HG03571 (cell line): ENCODE results near the gene DDAH1.
"Not testable (repeated sequence)": the region's sequence is repeated elsewhere in the genome, so short reads cannot be mapped to it uniquely, and the experiment has no call there.

Experiments used
- ATAC-seq: cut with Tn5 transposase; IDR thresholded peaks from one replicate; pipeline ENCODE4 v1.9.1; 2021; ENCODE audit not compliant: unreplicated experiment

Gene DDAH1

DNA sequence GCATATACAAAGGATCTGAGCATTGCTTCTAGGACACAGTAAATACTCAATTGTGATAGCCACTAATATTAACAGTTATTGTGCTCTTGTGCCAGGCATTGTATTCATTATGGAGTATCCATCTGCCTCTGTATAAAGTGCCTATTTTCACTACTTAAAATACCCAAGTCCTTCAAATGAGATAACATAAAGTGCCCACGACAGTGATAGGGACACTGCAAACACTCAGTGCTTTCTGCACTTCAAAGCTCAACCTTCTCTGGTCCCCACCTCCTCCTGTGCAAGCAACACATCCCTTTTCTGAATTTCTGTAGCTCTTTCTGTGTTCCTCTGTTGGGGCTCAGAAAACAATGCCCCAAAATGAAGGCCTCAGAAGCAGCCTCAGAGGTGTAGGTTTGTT, 6.6 kb upstream of the DDAH1 start:
- no peak for ATAC-seq

DNA sequence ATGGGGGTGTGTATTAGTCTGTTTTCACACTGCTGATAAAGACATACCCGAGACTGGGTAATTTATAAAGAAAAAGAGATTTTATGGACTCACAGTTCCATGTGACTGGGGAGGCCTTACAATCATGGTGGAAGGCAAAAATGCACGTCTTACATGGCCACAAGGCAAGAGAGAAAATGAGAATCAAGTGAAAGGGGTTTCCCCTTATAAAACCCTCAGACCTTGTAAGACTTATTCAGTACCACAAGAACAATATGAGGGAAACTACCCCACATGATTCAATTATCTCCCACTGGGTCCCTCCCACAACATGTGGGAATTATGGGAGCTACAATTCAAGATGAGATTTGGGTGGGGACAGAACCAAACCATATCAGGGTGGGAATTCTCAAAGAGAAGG, 5.2 kb upstream of the DDAH1 start:
- ATAC-seq: not testable (repeated sequence)

DNA sequence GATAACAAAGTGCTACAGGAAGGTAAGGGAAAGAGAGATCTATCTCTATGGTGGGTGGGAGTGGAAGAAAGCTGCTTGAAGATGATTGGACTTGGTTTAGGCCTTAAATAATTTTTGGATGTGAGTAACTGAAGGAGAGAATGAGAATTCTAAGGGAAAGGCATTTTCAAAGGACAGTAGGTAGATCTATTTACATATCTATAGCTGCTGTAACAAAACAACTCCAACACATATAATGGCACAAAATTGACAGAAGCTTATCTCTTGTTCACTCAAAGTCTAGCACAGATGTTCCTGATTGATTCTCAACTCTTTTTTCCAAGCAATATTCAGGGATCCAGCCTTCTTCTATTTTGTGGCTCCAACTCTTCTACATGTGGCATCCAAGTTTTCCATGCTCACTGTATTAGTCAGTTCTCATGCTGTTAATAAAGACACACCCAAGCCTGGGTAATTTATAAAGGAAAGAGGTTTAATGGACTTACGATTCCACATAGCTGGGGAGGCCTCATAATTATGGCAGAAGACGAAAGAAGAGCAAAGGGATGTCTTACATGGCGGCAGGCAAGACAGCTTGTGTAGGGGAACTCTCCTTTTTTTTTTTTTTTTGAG, 3.1 kb upstream of the DDAH1 start:
- ATAC-seq: no peak

DNA sequence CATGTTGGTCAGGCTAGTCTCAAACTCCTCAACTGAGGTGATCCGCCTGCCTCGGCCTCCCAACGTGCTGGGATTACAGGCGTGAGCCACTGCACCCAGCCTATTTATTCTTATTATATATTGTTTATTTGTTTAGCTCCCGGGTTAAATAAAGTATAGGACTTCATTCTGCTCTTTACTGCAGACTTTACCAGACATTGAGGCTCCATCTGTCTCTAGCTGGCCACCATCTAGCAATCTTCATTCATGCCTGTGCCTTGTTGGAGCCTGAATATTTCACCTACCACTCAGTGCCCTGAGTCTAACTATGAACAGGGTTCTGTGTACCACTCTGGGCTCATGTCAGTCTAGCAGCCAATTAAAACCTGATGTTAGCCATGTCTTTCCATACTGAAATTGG, 2.1 kb upstream of the DDAH1 start:
- no peak for ATAC-seq

DNA sequence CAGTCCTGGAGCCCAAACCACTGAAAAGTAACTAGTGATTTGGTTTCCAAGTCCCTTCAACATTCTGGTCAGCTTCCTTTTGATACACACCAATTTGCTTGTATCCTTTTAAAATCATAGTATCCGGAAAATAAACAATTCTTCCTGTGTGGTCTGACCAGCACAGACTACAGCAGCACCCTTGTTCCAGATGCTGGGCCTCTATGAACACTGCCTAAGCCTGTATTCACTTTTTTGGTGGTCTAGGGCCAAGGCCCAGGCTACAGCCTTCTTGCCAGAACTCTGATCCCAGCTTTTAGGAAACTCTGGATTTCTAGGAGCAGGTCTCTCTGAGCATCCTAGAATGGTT, 801 bp upstream of the DDAH1 start:
- no peak for ATAC-seq

DNA sequence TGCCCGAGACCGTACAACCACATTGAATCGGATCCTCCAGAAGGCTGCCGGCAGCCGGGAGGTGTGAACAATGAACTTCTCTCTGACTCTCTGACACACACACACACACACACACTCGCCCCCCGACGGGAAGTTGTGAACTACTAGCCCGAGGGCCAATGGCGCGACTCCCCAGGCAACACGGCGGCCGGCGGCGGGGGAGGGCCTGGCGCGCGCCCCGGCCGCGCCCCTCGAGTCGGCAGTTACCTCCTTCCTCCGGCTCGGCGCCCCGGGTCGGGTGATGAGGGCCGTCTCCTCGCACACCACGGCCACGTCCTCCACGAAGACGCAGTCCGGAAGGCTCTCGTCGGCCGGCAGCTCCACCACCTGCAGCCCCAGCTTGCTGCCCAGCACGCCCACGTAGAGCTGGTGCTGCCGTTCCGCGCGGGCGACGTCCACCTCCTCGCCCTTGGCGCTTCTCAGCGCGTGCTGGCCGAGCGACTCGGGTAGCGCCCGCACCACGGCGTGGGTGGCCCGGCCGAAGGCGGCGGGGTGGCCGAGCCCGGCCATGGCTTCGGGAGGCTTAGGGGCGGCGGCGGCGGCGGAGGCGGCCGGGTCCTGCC, 361 bp downstream of the DDAH1 start:
- ATAC-seq: no peak

DNA sequence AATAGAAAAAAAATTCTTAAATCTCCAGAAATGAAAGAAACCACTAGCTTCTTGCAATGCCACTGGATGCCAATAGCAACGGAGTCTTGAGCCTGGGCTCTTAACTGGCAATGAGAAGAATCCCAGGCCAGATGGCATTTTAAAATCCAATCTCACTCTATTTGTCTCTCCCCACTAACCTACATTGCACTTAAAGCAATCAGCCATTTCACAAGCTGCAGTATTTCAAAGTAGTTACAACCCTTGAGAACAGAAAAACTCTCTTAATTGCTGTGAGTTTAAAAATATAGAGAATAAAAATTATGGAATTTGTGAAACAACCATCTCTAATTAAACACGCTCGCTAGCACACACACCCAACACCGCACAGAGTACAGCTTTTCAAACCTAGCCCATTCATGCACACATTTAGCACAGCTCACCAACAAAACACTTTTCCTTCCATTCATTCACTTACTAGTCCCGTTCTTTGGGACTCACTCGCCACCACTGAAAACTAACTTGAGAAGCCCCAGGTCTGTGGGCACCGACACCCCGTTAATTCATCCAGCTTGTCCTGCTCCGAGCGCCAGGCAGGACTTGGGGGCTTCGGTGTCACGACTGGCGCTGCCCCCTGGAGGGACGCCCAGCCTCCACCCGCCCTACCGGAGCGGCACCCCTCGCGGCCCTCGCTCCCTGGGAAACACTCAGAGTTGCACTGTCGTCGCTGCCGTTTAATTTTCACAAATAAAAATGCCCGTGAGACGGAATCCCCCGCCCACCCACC, 1.0 kb downstream of the DDAH1 start:
- ATAC-seq: no peak

DNA sequence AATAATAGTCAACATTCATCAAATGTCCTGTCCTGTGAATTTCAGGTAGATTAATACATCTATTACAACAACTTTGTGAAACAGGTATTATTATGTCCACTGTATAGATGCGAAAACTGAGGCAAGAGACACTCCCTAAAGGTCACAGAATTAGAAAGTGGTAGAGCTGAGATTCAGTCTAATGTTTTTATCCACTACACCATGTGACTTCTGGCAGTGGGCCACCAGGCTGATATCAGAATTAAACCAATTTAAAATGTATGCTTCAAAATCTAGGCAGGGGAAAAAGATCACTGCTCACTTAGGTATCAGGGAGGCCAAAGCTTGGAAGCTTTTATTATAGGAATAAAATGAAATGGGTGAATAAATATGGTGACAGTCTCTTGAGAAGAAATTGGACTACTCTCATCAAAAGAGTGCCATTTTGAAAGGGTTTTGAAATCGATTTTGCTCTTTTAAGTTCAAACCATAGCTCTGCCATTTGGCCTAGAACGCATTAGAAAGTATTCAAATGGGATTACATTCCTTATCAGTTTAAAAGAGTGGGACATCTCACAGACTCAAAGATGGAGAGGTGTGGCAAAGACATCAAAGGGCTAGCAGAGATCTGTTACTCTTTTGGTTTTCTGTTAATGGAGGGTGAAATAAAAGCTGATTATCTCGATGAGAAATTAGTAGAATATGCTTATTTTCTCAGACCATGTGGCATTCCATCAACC, 1.9 kb downstream of the DDAH1 start:
- ATAC-seq: no peak

DNA sequence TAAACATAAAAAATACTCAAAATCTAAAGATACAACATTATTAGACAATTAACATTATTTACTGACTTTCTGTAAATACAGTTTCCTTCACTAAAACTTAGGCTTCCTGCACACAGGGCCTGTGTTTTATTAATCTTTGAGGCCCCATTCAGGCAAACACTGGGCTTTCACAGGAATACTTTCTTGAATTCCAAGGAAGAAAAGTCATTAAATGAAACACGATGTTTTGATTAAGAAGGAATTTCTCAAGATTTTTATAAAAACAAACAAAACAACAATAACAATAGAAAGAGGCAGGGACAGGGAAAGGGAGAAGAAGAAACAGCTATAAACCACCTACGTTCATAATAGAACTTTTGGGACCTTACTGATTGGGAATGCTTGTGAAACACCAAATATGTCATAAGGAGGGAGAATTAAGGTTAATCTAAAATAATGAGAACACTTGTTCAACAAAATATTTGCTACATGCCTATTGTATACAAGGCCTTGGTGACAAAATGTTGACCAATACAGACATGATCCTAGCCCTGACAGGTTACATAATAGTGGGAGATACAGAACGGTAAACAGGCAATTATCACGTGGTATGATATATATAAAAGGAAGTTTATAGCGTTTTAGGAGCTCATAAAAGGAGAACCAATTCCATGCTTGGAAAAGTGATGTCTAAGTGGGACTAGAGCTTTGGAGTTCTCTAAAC, 3.6 kb downstream of the DDAH1 start:
- ATAC-seq: no peak

DNA sequence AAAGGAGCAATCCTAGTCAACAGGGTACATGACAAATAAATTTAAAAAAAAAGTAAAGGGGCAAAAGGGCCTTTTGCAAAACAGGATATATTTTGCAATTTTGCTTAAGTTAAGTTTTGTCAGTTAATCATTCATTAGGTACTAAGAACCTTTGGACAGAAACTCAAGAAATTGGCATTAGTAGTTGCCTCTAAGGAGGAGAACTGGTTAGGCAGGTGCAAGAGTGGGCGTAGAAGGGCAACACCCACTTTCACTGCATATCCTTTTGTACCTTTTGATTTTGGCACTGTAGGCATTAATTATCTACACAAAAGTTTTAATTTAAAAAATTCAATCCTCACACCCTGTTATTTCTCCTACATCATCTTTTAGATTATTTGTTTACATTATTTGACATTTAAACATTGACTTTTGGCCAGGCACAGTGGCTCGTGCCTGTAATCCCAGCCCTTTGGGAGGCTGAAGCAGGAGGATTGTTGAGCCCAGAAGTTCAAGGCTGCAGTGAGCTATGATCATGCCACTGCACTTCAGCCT, 4.3 kb downstream of the DDAH1 start:
- ATAC-seq: no peak

DNA sequence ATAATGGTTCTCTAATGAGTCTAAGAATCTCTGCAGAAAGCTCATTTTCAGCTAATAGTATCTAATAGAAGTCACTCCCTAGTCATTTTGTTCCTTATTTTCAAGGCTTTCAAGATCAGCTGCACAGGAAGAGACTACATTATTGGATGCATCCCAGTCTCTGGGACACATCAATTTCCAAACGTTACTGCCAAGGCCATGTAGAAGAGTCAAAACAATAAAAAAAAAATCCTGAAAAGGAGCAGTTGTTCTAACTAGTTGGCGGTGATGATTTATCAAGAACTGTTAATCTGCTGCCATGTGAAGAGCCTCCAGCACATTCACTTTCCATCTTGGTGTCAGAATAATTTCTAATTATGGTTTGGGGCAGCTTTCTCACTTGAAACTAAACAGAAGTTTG, 5.7 kb downstream of the DDAH1 start:
- no peak for ATAC-seq

DNA sequence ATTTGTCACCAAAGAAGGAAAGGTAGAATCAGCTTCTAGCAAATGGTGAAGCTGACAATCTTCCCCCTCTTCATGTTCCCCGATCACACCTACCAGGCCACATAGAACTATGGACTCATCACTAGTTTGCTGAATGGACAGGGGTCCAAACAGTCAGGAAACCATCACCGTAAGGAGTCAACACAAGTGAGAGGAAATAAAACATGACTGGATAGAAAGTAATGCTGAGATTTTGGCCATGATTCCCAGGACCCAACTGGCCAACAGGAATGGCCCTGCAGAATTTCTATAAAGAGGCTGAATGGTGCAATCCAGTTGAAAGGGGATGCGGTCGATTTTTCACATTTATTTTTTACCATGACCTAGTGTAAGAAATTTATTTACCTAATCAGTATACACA, 10.7 kb downstream of the DDAH1 start:
- no peak for ATAC-seq

DNA sequence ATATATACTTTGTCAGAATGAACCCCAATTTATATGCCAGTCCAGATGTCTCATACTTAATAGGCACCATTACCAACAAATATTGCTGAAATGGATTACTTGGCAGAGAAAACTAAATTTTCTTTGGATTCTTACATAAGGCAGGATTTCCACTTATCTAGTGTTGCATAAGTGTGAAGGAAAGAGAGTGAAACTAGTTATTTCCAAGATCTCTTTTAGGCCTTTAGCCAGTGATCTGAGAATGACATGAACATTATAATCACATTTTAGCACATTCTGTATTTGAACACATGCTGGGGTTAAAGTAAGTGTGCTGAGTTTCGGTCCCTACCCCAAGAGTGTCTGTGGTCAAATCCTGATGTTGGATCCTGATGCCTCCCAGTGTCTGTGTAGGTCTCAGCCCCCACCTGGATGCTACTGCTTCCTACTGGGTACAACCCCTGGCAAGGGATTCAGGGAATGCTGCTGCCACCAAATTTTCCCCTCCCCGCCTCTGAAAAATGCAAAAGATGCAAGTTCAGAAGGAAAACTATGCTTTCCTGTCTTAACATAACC, 11.2 kb downstream of the DDAH1 start:
- ATAC-seq: no peak

DNA sequence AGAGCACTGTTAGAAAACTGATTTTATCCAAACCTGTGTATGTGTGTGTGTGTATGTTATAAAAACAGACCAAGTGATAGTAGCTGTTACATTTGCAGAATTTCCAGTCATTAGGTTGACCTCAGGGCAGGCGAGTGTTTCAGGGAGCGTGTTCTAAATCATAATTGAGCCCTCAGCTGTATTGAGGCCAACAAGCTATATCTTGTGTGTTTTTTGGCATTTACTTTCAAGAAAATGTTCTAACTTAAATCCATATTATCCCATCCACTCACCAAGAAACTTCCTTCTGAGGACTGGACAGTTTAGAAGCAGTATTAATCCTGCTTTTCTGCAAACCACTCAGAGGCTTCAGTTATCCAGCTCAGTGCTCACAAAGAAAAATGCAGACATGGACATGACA, 12.0 kb downstream of the DDAH1 start:
- ATAC-seq: no peak

DNA sequence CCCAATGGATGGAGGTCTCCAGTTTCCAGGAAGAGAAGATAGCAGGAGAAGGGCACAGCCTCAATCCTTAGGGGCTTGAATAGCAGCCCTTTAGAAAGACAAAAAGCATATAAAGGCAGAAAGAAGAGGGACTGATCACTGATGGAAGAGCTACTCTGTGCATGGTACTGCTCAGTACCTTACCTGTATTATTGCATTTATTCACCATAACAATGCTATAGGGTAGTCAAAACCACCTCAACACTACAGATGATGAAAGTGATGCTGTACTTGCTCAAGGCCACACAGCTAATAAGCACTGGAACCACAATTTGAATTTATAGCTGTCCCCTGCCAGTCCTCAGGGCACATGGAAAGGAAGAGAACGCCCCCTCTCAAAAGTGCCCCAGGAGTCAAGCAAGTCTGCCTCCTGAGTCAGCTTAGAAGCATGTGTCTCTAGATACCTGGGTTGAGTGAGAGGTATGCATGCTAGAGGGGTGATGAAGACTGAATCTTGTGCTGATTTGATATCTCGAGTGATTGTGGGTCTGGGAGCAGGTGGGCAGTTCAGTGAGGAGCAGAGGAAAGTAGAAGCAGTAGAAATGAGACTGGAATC, 13.6 kb downstream of the DDAH1 start:
- no peak for ATAC-seq

DNA sequence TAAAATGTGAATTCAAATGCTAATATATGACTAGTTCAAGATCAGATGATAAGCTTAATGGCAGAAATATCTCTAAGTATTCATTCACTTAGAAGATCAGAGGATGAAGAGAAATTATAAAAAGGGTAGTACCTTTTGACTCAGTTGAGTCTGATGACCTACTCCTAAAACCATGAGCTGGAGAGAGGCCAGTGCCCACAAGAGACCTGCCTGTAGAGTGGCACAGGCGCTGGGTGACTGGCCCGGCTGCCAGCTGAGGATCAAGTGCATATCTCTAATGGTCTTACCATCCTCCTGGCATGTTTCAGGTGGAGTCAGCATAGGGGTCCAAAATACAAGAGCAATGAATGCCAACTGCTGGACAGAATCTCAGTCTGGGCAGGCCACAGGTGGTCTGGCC, 14.1 kb downstream of the DDAH1 start:
- ATAC-seq: no peak

DNA sequence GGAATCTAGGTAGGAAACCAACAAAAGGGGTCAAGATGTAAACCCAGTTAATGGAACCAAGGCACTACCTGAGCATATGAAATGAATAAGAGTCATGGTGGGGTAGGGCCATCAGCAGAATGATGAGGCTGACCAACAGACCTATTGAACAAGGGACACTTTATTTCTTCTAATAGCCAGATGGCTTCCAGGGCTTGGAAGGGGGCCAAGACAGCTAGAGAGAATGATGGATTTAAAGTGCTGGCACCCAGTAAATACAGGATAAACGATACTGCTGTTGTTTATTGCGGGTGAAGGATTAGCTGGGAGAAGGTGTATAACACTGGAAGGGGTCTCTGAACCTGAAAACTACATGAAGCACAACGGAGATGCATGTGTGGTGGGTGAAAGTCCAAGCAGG, 15.6 kb downstream of the DDAH1 start:
- ATAC-seq: no peak

DNA sequence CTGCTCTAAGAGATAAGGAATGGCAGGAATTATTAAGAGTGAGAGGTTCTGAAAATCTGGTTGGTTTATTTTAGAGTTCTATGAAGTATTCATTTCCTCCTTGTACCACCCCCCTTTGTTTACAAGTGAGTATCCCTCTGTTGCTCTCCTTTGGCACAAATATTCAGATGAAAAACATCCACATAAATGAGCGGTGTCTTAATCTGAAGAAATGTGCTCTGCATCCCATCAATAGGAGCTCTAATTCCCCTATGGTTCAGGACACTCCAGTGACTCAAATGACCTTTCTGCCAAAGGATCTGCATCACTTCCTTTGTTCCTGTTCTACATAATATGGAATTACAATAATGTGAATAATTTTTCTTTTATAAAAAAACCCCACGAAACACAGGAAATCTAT, 16.6 kb downstream of the DDAH1 start:
- ATAC-seq: no peak

DNA sequence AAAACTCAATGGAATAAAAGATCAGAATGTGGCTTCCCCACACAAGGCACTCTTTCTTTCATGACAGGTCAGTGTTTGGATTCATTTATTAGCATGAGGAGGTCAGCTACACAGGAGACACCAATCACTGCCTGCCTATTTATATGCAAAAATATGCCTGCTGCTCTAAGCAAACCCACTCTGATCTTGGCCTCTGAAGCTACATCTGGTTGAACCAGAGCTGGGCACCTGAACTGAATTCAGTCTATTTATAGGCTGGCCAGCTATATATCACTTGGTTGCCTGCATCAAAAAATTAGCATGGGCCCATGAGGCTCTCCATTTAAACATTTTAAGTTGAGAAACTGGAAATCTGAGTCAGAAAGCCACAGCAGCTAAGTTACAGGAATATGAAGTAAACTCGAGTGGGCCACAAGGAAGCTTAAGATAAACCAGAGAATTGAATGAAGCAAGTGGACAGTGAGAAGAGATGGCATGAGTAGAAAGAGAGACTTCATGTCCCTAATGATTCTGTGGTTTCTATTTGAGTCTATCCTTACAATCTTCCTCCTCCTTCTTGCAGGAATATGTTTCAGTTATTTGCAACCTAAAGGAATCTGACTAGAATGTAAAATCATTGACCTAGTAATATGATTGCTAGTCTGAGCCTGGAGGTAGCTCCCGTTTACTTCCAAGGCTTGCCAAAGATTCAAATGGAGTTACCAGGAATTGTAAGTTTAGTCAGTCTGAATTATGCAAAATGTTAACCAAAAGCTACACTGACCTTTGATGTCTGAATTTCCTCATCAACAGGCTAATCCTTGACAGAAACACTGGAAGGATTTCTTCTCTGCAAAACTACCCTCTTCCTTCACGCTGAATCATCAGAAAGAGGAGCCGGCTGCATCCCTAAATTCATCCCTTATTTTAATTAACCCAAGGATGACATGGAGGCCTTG, 17.7 kb downstream of the DDAH1 start:
- no peak for ATAC-seq
